Activated CD4-positive, alpha-beta T cell treated with anti-CD3 and anti-CD28 coated beads for 1 hour (primary cell): Measurements from ENCODE around the gene MEP1A.
"Not testable (repeated sequence)": the region's sequence is repeated elsewhere in the genome, so short reads cannot be mapped to it uniquely, and the experiment has no call there.

Experiments
- DNase-seq: peaks from one replicate; pipeline ENCODE4 v3.0.0-alpha.2; 2020

Gene MEP1A, protein sequence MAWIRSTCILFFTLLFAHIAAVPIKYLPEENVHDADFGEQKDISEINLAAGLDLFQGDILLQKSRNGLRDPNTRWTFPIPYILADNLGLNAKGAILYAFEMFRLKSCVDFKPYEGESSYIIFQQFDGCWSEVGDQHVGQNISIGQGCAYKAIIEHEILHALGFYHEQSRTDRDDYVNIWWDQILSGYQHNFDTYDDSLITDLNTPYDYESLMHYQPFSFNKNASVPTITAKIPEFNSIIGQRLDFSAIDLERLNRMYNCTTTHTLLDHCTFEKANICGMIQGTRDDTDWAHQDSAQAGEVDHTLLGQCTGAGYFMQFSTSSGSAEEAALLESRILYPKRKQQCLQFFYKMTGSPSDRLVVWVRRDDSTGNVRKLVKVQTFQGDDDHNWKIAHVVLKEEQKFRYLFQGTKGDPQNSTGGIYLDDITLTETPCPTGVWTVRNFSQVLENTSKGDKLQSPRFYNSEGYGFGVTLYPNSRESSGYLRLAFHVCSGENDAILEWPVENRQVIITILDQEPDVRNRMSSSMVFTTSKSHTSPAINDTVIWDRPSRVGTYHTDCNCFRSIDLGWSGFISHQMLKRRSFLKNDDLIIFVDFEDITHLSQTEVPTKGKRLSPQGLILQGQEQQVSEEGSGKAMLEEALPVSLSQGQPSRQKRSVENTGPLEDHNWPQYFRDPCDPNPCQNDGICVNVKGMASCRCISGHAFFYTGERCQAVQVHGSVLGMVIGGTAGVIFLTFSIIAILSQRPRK

DNA sequence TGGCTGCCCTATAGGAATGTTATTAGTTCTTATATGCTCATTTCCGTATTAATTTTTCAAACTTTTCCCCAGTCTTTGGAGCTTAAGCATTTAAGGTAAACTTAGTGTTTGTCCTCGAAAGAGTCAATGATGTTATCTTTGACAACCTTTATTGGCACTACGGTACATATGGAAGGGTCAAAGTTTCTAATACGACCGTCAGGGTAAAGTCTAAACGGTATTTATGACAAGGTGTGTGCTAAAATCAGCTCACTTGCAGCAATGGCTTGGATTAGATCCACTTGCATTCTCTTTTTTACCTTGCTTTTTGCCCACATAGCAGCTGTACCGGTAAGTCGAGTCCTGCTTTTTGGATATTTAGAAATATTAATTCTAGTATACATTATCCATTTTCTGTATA is at the start of gene MEP1A:
MEP1A (plus strand) TSS at position 252 of the 400 bp plus-strand sequence; CDS start at position 262, 10 bp downstream.
- no peak for DNase-seq

DNA sequence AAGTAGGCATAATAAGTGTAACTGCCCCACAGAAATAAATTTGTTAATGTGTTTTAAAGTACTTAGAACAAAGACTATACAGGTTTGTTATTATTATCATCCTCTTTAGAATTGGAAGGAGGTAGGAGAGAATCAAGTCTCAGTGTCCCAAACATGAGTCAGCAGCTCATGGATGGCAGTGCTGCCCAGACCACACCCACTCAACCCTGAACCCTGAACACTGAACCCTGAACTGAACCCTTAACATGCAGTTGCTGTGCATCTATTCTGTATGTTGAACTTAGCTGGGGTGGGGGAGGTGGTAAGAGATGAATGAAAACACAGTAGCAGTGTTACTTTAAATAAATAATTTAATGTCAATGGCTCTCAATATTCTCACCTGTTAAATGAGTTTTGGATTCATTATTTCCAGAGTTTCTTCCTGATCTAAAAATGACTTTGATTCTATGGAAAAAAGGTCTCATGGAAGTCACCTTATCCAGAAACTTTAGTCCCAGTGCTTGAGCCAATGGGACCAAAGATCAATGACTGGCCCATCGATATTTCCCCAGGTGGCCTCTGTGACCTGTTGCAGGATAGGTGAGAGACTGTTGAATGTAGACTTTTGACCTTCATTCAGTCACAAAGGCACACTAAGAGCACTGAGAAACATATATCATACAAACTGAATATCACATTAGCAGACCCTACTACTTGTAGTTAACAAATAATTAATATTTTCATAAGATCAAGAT is 49.6 kb upstream of the MEP1A start:
- DNase-seq = no peak

DNA sequence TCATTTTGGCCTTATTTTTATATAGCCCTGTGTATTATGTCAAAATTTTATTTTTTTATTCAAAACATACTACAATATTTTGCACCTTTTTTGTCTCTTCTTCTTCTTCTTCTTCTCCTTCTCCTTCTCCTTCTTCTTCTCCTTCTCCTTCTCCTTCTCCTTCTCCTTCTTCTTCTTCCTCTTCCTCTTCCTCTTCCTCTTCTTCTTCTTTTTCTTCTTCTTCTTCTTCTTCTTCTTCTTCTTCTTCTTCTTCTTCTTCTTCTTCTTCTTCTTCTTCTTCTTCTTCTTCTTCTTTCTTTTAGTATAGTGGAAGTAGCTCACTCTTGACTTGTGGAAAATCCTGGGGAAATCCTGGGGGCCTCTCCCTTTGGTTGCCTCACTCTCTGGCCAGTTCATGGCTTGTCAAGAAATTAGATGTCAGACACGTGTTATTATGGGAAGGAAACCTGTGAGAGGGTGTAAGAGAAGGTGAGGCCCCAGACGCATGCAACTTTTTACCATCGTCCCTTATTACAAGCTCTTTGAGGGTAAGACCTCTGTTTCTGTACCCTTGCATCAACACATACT is 48.9 kb upstream of the MEP1A start:
- DNase-seq = not testable (repeated sequence)

DNA sequence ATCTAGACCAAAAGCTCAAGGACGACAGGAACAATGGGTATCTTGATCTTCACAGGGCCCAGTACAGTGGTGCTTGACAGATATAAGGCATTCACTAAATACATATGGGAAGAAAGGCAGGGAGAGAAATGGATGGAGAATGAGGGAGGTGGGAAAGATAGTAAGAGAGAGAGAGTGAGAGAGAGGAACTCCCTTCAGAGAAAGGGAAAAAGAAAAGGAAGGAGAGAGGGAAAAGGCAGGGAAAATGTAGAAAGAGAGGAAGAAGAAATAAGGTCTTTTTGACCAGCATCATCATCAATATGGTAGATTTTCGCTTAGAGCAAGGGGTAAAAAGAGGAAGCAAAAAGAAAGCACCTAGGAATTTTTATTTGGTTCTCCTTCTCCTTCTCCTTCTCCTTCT is 47.2 kb upstream of the MEP1A start:
- no peak for DNase-seq

DNA sequence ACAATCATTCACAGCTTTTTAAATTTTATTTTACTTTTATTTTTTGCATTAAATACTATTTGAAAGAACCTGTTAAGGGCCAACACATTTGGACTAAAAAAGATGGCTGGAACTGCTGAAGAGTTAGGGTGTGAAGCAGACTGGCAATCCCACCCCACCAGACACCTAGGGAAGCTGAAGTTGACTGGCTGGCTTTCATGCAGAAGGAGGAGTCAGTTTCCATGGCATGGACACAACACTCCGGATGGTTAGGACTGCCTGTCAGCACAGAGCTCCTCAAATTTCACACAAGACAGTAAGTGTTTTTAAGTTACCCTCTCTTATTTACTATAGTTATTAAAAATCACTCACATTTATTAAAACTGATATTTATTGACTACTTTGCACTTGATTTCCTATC is 46.5 kb upstream of the MEP1A start, which contains the start of gene ANKRD66:
ANKRD66 (plus strand) TSS at position 238 of the 400 bp plus-strand sequence. CDS start 5,016 bp downstream, outside the sequence.
- no peak for DNase-seq

DNA sequence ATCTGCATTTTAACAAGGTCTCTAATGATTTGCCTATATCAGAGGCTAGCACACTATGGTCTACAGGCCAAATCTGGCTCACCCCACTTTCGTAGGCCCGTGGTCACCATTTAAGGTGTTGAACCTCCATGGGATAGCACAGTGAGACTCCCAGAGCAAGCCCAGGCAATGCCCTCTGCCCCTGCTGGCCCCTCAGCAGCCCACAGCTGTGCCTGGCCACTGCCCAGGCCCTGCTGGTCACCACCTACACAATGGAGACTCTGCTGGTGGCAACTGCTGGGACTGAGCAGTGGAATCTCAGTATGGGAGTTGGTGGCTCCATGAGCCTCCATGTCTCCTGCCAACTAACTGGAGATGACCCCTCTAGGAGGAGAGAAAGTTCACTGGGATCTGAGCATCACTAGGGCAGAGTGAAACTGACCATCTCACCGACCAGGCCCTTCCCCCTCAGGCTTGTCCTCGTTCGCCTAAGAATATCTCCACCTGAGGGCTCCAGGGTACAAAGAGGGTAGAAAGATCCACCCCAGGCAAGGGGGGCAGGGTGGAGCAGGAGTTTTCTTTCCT is 44.2 kb upstream of the MEP1A start:
- DNase-seq = no peak

DNA sequence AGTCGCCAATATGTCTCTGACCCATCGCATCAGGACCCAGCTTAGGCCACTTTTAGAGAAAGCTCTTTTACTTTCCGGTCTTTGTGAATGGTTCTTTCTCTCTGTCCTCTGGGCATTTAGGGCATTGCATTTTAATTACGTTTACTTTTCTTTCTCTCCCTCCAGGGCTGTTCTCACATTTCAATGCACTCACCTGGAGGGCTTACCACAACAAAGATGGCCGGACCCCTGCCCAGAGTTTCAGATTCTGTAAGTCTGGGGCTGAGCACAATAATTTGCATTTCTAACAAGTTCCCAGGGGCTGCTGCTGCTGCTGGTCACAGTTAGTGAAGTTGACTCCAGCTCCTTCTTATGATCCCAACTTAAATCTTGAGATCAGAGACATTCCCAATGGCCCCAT is 43.5 kb upstream of the MEP1A start:
- no peak for DNase-seq

DNA sequence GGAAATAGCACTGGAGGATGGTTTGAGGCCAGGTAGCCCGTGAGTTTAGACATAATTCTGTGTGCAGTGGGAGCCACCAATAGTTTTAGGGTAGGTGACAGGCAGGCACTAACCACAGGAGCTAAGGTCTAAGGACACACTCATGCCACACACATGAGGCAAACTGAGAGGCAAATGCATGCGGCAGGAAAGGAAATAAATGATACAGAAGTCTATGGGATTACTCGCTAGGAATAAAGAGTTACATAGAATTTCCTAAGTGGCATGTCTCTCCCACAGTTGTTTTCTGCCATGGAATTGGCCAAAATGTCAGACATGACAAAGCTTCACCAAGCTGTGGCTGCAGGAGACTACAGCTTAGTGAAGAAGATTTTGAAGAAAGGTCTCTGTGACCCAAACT is 41.5 kb upstream of the MEP1A start:
- DNase-seq = no peak

DNA sequence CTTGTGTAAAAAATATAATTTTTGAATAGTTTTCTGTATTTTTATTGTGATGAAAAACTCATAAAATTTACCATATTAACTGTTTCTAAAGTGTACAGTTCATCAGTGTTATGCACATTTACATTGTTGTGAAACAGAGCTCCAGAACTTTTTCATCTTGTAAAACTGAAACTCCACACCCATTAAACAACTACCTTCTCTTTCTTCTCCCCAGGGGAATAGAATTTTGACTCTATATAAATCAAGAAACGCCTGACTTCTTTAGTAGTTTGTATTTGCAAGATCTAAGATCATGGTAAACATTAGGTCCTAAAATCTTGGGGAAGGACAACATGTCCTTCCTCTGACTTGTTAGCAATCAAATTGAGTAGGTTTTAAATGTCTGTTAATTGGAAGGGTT is 37.3 kb upstream of the MEP1A start:
- DNase-seq = no peak

DNA sequence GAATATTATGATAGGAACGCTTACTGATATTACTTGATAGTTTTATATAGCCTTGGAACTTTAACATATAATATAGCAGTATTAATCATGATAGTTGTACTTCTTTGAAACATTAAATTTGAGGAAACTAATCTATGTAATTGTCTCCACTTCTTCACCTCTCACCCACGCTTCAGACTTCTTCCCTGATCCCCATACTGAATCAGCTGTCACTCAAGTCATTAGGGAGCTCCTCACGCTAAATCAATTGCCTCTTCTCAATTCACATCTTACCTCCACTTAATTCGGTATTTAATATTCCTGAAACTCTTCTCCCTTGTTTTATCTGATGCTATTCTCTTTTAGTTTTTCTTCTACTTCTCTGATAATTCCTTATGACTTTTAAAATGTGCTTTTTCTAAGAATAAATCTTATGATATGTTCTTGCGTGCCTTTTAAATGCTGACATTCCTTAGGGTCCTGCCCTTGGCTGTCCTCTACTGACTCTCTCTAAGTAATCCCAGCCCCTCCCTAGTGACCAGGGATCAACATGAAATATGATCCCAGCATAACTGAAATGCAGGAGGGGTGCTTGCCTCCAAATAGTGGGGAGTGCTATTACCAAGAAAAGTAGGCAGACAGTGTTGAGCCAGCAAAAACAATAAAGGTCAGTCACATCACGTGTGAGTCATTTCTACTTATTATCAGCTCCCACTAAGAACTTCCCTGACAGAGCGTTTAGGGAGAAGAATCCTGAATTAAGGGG is 36.5 kb upstream of the MEP1A start:
- no peak for DNase-seq

DNA sequence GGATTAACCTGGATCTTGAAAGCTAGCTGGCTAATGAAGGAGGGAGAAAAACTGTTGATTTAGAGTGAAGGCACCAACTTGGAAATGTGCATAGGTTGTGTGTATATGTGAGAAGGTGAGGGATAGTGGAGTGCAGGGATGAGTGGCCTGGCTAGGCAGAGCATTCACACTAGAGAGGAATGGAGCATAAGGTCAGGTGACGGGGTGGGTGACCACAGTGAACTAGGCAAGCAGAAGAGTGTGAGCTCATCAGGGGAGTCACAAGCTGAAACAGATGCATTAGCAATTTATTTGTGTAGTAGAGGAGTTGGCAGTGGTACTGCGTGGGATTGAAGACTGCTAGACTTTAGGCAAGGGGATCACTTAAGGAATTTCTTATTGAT is 36.0 kb upstream of the MEP1A start:
- DNase-seq = no peak

DNA sequence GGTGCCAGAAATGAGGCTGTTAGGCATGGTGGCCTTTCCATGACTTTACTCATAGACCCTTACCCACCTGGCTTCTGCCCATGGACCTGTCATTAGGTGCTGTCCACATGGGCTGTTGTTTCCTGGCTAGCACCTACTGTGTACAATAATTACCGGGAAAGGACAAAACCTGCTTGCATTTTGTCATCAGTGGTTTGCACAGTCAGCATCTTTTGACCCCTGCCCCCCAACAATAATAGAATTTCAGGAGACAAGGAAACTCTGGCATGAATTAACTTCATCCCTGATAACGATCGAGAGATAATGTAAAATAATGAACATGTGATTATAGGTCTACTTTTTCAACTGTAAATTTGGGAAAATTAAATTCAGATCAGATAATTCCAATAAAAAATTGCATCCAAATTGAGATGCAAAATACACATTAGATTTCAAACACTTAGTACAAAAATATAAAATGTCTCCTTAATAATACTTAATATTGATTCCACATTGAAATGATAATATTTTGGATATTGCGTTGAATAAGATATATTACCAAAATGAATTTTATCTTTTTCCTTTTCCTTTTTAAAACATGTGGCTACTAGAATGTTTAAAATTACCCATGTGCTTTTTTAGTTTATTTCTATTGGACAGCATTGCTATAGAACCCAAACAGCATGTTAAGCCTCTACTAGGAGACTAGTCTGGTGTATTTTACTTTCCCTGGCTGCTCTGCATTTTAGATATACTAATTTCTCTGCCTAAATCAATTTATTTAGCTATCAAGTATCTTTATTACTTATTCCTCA is 34.0 kb upstream of the MEP1A start:
- no peak for DNase-seq

DNA sequence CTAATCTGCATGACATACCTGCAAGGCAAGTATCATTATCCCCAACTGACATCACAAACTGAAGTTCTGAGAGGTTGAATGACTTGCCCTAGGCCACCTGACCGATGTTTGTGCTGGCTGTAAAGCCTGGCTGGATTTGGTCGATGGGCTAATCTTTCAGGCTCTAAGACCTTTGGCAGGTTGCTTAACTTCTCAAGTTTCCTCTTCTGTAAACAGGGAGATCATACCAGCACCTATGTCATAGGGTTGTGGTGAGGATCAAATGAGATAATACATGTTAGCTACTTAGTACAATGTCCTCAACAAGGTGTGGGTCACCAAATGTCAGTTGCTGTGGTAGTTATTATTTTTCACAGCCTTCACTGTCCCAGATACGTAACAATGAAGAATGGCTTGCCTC is 32.3 kb upstream of the MEP1A start:
- DNase-seq = no peak

DNA sequence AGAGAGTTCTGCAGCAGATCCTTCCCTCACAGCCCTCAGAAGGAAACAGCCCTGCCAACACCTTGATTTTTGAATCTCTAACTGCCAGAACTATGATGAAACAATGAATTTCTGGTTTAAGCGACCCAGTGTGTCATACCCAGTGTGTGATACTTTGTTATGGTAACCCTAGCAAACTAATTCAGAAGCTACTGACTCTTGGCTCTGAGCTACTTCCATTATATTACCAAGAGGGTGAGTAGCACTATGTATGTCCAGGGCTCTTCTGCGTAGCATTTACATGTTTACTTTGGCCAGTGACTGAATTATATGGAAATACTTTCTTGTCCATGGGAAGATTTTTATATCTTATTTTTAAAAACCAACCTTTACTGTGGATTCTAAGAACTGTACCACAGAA is 29.7 kb upstream of the MEP1A start:
- no peak for DNase-seq

DNA sequence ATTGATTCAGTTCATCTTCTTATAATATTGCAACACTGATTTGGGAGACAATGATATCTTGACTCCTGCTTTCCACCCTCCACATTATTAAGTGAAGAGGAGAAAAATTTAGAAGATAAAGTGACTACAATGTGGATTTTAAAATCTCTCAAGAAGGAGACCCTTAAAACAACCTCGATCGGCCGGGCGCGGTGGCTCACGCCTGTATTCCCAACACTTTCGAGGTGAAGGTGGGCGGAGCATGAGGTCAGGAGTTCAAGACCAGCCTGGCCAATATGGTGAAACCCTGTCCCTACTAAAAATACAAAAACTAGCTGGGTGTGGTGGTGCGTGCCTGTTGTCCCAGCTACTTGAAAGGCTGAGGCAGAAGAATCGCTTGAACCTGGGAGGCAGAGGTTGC is 28.9 kb upstream of the MEP1A start:
- not testable (repeated sequence) for DNase-seq

DNA sequence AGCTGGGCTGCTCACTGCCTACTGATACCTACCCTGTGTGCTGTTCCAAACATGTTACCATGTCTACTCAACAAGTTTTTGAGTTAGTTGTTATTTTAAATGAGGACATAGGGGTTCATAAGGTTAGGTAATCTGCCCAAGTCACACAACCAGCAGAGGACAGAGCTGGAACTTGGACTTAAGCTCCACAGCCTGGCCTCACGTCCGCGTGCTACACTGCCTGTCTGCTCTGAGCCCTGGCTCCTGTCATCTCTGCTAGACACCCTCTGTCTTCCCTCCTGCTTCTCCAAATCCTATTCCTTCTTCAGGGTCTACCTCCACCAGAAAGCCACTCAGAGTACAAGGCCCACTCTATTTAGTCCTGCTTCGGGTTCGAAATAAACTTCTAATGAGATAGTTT is 28.2 kb upstream of the MEP1A start:
- DNase-seq = no peak

DNA sequence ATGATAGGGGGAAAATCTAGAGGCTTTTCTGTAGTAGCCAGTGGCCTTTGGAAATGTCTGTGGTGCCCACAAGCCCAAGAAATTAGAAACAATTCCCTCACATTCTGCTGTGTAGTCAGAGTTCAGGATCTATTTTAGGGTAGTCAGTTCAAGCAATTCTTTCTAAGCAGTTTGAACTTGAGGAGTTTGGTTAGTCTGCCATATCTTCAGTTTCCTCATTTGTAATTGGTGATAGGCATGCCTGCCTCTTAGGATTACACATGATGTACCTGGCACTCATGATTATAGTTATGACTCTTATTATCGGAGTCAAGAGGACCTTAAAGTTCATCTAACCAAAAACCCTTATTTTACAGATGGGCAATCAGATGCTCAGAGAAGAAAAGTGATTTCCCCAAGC is 21.2 kb upstream of the MEP1A start:
- no peak for DNase-seq

DNA sequence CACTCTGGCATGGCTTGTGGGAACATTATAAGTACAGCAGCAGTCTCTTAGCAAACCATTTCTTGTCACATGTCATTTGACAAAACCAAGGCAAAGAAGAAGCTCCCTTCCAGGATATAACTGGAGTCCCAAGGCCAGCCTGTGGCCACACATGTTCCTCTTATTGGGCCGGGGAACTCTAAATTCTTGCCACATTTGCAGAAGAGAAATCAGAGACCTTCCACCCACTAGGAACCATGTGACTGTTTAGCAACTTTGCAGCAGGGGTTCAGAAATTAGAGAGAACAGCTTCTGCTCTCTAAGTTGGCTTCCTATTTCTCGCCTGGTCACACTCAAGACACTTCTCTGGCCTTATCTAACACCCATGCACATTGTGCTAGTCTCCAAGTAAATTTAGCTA is 20.4 kb upstream of the MEP1A start:
- no peak for DNase-seq

DNA sequence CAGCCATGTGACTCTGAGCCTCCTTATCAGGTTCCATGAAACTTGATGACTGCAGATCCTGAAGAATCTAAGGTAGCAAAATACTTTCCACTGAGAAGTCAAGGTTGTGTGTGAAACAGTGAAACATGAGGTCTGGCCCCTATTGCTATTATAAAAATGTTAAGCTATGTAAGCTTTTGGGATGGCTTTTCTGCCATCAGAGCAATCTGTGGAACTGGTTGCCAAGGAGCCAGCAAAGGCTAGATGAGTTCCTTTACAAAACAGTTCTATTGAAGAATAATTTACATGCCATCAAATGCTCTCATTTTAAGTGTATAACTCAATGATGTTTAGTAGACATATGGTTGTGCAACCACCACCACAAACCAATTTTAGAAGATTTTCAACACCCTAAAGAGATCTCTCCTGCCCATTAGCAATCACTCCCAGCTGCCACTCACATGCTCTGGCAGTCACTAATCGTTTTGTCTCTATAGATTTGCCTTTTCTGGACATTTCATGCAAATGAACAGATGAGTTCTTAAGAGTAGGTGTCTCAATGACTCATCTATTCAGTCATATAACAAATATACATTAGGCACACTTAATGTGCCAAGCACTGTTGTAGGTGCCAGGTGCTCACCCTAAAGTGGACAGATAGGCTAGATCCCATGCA is 19.9 kb upstream of the MEP1A start:
- no peak for DNase-seq

DNA sequence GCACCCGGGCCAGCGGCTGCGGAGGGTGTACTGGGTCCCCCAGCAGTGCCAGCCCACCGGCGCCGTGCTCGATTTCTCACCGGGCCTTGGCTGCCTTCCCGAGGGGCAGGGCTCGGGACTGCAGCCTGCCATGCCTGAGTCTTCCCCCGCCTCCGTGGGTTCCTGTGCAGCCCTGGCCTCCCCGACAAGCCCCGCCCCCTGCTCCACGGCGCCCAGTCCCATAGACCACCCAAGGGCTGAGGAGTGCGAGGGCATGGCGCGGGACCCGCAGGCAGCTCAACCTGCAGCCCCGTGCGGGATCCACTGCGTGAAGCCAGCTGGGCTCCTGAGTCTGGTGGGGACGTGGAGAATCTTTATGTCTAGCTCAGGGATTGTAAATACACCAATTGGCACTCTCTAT is 18.5 kb upstream of the MEP1A start:
- not testable (repeated sequence) for DNase-seq
